Naive B cell (primary cell): ENCODE data around the gene STAT5B. TPM values are rescaled to one million over a fixed set of nuclear protein-coding genes. Genes with fewer than 3 reads are reported as not detected.
"Not testable (repeated sequence)": the region's sequence is repeated elsewhere in the genome, so short reads cannot be mapped to it uniquely, and the experiment has no call there.

Source experiments
- ATAC-seq, 2 donors: fragments of 150-1000 bp; cut with Tn5 transposase; 2 replicates each; pipeline ENCODE4 v1.10.0; 2021; ENCODE audit warnings: low read depth in 2 of 2, mild to moderate bottlenecking in 2 of 2, moderate library complexity in 2 of 2
- DNase-seq: peaks from one replicate; pipeline ENCODE4 v3.0.0; 2022
- H3K27ac Mint-ChIP-seq, 6 donors: one replicate each; pipeline ENCODE4 v1.8.0; 2020 to 2022; ENCODE audit warnings: mild to moderate bottlenecking in 6 of 6, mixed read lengths in 6 of 6, moderate library complexity in 5 of 6, inconsistent platforms in 2 of 6
- H3K27me3 Mint-ChIP-seq, 3 donors: one replicate each; pipeline ENCODE4 v1.8.0; 2021 to 2022; ENCODE audit warnings: mixed read lengths in 3 of 3, mild to moderate bottlenecking in 1 of 3
- H3K36me3 Mint-ChIP-seq, 2 donors: one replicate each; pipeline ENCODE4 v1.8.0; 2020 to 2022; ENCODE audit warnings: mixed read lengths in 2 of 2, inconsistent platforms in 1 of 2, mild to moderate bottlenecking in 1 of 2
- H3K4me1 Mint-ChIP-seq, 3 donors: one replicate each; pipeline ENCODE4 v1.8.0; 2020 to 2022; ENCODE audit warnings: mixed read lengths in 3 of 3, inconsistent platforms in 1 of 3, mild to moderate bottlenecking in 1 of 3, moderate library complexity in 1 of 3
- H3K4me3 Mint-ChIP-seq, 8 donors: one replicate each; pipeline ENCODE4 v1.8.0; 2020 to 2022; ENCODE audit warnings: mild to moderate bottlenecking in 8 of 8, mixed read lengths in 8 of 8, moderate library complexity in 8 of 8, inconsistent platforms in 2 of 8
- H3K9me3 Mint-ChIP-seq, 7 donors: one replicate each; pipeline ENCODE4 v1.8.0; 2020 to 2022; ENCODE audit warnings: mixed read lengths in 7 of 7, mild to moderate bottlenecking in 5 of 7, inconsistent platforms in 2 of 7, moderate library complexity in 1 of 7
- polyA plus RNA-seq, 6 donors: library from polyadenylated mRNA; unstranded; fragments of 300-500 nt; fragmentation: Illumina TruSeq; gene quantifications; one replicate each; pipeline ENCODE4 v1.2.3, GENCODE V29; 2021; ENCODE audit warnings: low read depth in 6 of 6

The STAT5B gene
- polyA plus RNA-seq, 6 donors from 2014 or later: 22.8 to 52.6 (median 42.6) TPM

GRCh38 chr17:42312285-42313130 lies 36.3 kb upstream of the STAT5B start:
- Mint-ChIP-seq H3K4me3 (peak overlapping the region; percentile 59 to 86 (median 73)), H3K4me1 (peaks cover 41 to 63% (median 48%) of the 10 kb centered on the region in 3 donors), H3K27ac (peak overlapping the region in 3 of 6 donors; percentile 24 to 74 (median 62)), H3K27me3 (no peaks in the 10 kb centered on the region), H3K9me3 (no peaks in the 10 kb centered on the region), H3K36me3 (peaks cover 0 to 17% of the 10 kb centered on the region in 2 donors)
- ATAC-seq (peak; percentile 62 to 67), DNase-seq (peak; percentile 75)

- peaks cover 39 to 58% (median 45%) of the 10 kb centered on the region in 3 donors for H3K4me1 Mint-ChIP-seq
- peak overlapping the region; percentile 59 to 86 (median 73) for H3K4me3 Mint-ChIP-seq
- H3K27ac Mint-ChIP-seq: peak overlapping the region in 4 of 6 donors; percentile 7 to 74 (median 43)
- no peaks in the 10 kb centered on the region for H3K9me3 Mint-ChIP-seq
- DNase-seq (no peak), ATAC-seq (no peak)
- peaks cover 3 to 17% of the 10 kb centered on the region in 2 donors for H3K36me3 Mint-ChIP-seq
- no peaks in the 10 kb centered on the region for H3K27me3 Mint-ChIP-seq
These were observed 35.8 kb upstream of the STAT5B start for GRCh38 chr17:42312035-42312284.

GRCh38 chr17:42311240-42312034 lies 35.2 kb upstream of the STAT5B start:
- Mint-ChIP-seq H3K36me3 (peaks cover 4 to 17% of the 10 kb centered on the region in 2 donors), H3K4me1 (peaks cover 36 to 52% (median 45%) of the 10 kb centered on the region in 3 donors), H3K9me3 (no peaks in the 10 kb centered on the region), H3K4me3 (peak overlapping the region in 7 of 8 donors; percentile 59 to 86 (median 71)), H3K27me3 (no peaks in the 10 kb centered on the region), H3K27ac (peak overlapping the region in 3 of 6 donors; percentile 7 to 74 (median 62))
- no peak for DNase-seq
- no peak for ATAC-seq

- H3K27me3 Mint-ChIP-seq: no peaks in the 10 kb centered on the region
- H3K4me3 Mint-ChIP-seq: peak overlapping the region in 4 of 8 donors; percentile 41 to 68 (median 64)
- no peaks in the 10 kb centered on the region for H3K9me3 Mint-ChIP-seq
- no peak for ATAC-seq
- H3K27ac Mint-ChIP-seq: peak overlapping the region in 2 of 6 donors; percentile 8 to 29
- H3K4me1 Mint-ChIP-seq: peaks cover 34 to 47% (median 44%) of the 10 kb centered on the region in 3 donors
- no peak for DNase-seq
- peaks cover 4 to 22% of the 10 kb centered on the region in 2 donors for H3K36me3 Mint-ChIP-seq
These were observed 34.6 kb upstream of the STAT5B start for GRCh38 chr17:42310787-42311215.

- no peaks in the 10 kb centered on the region for H3K27me3 Mint-ChIP-seq
- H3K4me3 Mint-ChIP-seq: peak overlapping the region in 1 of 8 donors; percentile 64
- H3K9me3 Mint-ChIP-seq: no peaks in the 10 kb centered on the region
- DNase-seq: no peak
- H3K4me1 Mint-ChIP-seq: peaks cover 28 to 41% (median 38%) of the 10 kb centered on the region in 3 donors
- ATAC-seq: no peak
- H3K36me3 Mint-ChIP-seq: peaks cover 4 to 24% of the 10 kb centered on the region in 2 donors
- H3K27ac Mint-ChIP-seq: peak overlapping the region in 5 of 6 donors; percentile 8 to 88 (median 54)
These were observed 34.0 kb upstream of the STAT5B start for GRCh38 chr17:42309986-42310786.

GRCh38 chr17:42309142-42309541 lies 33.0 kb upstream of the STAT5B start:
- DNase-seq (no peak), ATAC-seq (no peak)
- Mint-ChIP-seq H3K27ac (peak overlapping the region in 1 of 6 donors; percentile 57), H3K4me3 (peak overlapping the region in 1 of 8 donors; percentile 65), H3K4me1 (peaks cover 26 to 32% (median 30%) of the 10 kb centered on the region in 3 donors), H3K9me3 (no peaks in the 10 kb centered on the region), H3K36me3 (peaks cover 4 to 32% of the 10 kb centered on the region in 2 donors), H3K27me3 (no peaks in the 10 kb centered on the region)

GRCh38 chr17:42308446-42308845 lies 32.3 kb upstream of the STAT5B start:
- H3K27me3 Mint-ChIP-seq: no peaks in the 10 kb centered on the region
- no peak for DNase-seq
- no peak overlapping the region for H3K27ac Mint-ChIP-seq
- ATAC-seq: no peak
- peaks cover 4 to 39% of the 10 kb centered on the region in 2 donors for H3K36me3 Mint-ChIP-seq
- H3K9me3 Mint-ChIP-seq: no peaks in the 10 kb centered on the region
- H3K4me1 Mint-ChIP-seq: peaks cover 21 to 25% (median 23%) of the 10 kb centered on the region in 3 donors
- H3K4me3 Mint-ChIP-seq: peak overlapping the region in 2 of 8 donors; percentile 5 to 63

GRCh38 chr17:42307362-42307927 lies 31.3 kb upstream of the STAT5B start:
- DNase-seq: no peak
- Mint-ChIP-seq H3K27me3 (no peaks in the 10 kb centered on the region), H3K9me3 (no peaks in the 10 kb centered on the region), H3K27ac (peak overlapping the region in 1 of 6 donors; percentile 63), H3K4me1 (peaks cover 16 to 17% (median 16%) of the 10 kb centered on the region in 3 donors), H3K36me3 (peaks cover 4 to 46% of the 10 kb centered on the region in 2 donors), H3K4me3 (no peak overlapping the region)
- ATAC-seq: no peak

GRCh38 chr17:42306385-42306667 lies 30.1 kb upstream of the STAT5B start:
- H3K4me3 Mint-ChIP-seq: no peak overlapping the region
- ATAC-seq: no peak

GRCh38 chr17:42305543-42306384 lies 29.6 kb upstream of the STAT5B start:
- peaks cover 0 to 4% (median 2%) of the 10 kb centered on the region in 3 donors for H3K4me1 Mint-ChIP-seq
- no peaks in the 10 kb centered on the region for H3K27me3 Mint-ChIP-seq
- H3K9me3 Mint-ChIP-seq: no peaks in the 10 kb centered on the region
- peaks cover 9 to 61% of the 10 kb centered on the region in 2 donors for H3K36me3 Mint-ChIP-seq
- DNase-seq: no peak
- peak overlapping the region in 2 of 6 donors; percentile 25 to 85 for H3K27ac Mint-ChIP-seq
- no peak overlapping the region for H3K4me3 Mint-ChIP-seq
- no peak for ATAC-seq

More at GRCh38 chr17:42306385-42306667, 30.1 kb upstream of the STAT5B start:
- peaks cover 5 to 8% (median 7%) of the 10 kb centered on the region in 3 donors for H3K4me1 Mint-ChIP-seq
- H3K27me3 Mint-ChIP-seq: no peaks in the 10 kb centered on the region
- H3K9me3 Mint-ChIP-seq: no peaks in the 10 kb centered on the region
- H3K27ac Mint-ChIP-seq: no peak overlapping the region
- no peak for DNase-seq
- peaks cover 9 to 57% of the 10 kb centered on the region in 2 donors for H3K36me3 Mint-ChIP-seq

GRCh38 chr17:42305031-42305330 lies 28.8 kb upstream of the STAT5B start:
- H3K9me3 Mint-ChIP-seq, H3K27me3 Mint-ChIP-seq, DNase-seq, H3K4me3 Mint-ChIP-seq, ATAC-seq, H3K4me1 Mint-ChIP-seq, H3K27ac Mint-ChIP-seq: not testable (repeated sequence)
- peaks cover 9 to 57% of the 10 kb centered on the region in 2 donors for H3K36me3 Mint-ChIP-seq
